ENCODE data around the gene SMO.

Gene SMO

DNA sequence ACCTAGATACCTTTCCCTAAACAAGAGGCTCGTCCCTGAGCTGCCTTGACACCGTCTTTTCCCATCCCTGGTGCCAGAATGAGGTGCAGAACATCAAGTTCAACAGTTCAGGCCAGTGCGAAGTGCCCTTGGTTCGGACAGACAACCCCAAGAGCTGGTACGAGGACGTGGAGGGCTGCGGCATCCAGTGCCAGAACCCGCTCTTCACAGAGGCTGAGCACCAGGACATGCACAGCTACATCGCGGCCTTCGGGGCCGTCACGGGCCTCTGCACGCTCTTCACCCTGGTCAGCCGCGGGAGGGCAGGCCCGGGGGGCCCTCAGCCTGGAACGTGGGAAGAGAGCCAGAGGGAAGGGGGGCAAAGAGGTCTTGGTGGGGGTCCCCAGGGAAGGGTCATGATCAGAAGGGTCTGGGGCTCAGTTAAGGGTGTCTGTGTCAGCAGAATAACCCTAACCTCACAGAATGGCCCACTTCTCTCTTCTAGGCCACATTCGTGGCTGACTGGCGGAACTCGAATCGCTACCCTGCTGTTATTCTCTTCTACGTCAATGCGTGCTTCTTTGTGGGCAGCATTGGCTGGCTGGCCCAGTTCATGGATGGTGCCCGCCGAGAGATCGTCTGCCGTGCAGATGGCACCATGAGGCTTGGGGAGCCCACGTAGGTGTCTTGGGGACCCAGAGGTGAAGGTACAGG is 16.8 kb downstream of the SMO start:
- Histone ChIP-seq H3K79me2 (ENCODE audit: insufficient read depth, low read depth) (no peaks in the 10 kb centered on the region), H3K9ac (no peak overlapping the region), H3K4me2 (no peak overlapping the region), H3K4me3 (IDR thresholded peaks at IDR 0.05; ENCODE audit: insufficient read depth, low read depth, low read length) (no peak overlapping the region), H2AFZ (ENCODE audit: low read depth) (no peak overlapping the region), H4K20me1 (ENCODE audit: insufficient read depth) (no peaks in the 10 kb centered on the region), H3K27me3 (ENCODE audit: insufficient read depth, low read depth) (peaks cover 4% of the 10 kb centered on the region; the same call in 1 of the 2 replicates), H3K4me1 (ENCODE audit: low read depth, poor library complexity, severe bottlenecking) (no peaks in the 10 kb centered on the region), H3K36me3 (ENCODE audit: insufficient read depth) (no peaks in the 10 kb centered on the region), H3K27ac (no peak overlapping the region)
- TF ChIP-seq, protein P1, sequence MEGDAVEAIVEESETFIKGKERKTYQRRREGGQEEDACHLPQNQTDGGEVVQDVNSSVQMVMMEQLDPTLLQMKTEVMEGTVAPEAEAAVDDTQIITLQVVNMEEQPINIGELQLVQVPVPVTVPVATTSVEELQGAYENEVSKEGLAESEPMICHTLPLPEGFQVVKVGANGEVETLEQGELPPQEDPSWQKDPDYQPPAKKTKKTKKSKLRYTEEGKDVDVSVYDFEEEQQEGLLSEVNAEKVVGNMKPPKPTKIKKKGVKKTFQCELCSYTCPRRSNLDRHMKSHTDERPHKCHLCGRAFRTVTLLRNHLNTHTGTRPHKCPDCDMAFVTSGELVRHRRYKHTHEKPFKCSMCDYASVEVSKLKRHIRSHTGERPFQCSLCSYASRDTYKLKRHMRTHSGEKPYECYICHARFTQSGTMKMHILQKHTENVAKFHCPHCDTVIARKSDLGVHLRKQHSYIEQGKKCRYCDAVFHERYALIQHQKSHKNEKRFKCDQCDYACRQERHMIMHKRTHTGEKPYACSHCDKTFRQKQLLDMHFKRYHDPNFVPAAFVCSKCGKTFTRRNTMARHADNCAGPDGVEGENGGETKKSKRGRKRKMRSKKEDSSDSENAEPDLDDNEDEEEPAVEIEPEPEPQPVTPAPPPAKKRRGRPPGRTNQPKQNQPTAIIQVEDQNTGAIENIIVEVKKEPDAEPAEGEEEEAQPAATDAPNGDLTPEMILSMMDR (conservative IDR thresholded peaks at IDR 0.05; ENCODE audit: low read depth, low read length): no peak

DNA sequence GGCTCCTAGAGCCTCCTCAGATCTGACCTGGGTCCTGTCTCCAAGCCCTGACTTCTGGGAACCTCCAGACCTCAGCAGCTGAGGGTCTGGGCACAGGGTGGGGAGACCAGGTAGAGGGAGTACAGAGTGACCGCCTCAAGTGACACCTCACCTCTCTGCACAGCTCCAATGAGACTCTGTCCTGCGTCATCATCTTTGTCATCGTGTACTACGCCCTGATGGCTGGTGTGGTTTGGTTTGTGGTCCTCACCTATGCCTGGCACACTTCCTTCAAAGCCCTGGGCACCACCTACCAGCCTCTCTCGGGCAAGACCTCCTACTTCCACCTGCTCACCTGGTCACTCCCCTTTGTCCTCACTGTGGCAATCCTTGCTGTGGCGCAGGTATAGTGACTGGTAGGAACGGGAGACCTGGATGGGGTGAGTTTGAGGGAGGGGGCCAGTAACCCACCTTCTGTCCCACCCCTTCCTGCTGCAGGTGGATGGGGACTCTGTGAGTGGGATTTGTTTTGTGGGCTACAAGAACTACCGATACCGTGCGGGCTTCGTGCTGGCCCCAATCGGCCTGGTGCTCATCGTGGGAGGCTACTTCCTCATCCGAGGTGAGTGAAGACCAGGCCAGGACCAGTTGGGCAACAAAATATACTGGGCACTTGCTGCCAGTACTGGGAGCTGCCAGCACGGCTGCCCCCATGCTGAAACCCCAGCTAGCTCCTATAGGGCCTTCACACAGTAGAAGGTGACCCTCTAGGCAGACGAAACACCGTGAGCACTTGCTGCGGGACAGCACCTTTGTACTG is 17.8 kb downstream of the SMO start:
- H2AFZ ChIP-seq (ENCODE audit: low read depth): no peak overlapping the region
- no peak overlapping the region for H3K27ac ChIP-seq
- no peak overlapping the region for H3K4me2 ChIP-seq
- H3K4me3 ChIP-seq (IDR thresholded peaks at IDR 0.05; ENCODE audit: insufficient read depth, low read depth, low read length): no peak overlapping the region
- H4K20me1 ChIP-seq (ENCODE audit: insufficient read depth): no peaks in the 10 kb centered on the region
- TF ChIP-seq, protein P1 (conservative IDR thresholded peaks at IDR 0.05; ENCODE audit: low read depth, low read length): no peak
- no peak overlapping the region for H3K9ac ChIP-seq
- peaks cover 5% of the 10 kb centered on the region; the same call in 1 of the 2 replicates for H3K27me3 ChIP-seq (ENCODE audit: insufficient read depth, low read depth)
- no peaks in the 10 kb centered on the region for H3K79me2 ChIP-seq (ENCODE audit: insufficient read depth, low read depth)
- no peaks in the 10 kb centered on the region for H3K36me3 ChIP-seq (ENCODE audit: insufficient read depth)
- no peaks in the 10 kb centered on the region for H3K4me1 ChIP-seq (ENCODE audit: low read depth, poor library complexity, severe bottlenecking)

DNA sequence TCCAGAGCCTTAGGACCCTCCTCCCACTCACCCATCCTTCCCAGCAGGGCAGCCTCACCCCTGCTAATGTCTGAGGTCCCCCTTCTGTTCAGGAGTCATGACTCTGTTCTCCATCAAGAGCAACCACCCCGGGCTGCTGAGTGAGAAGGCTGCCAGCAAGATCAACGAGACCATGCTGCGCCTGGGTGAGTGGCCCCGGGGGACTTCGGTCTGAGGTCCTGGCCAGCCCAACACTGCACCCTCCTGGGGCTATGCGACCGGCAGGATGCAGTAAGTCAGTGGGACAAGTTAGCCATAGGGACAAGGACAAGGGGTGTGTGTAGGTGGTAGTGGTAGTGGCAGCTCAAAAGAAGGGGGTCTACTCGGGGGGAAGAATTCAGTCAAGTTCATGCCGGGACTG is 20.2 kb downstream of the SMO start:
- H3K4me1 ChIP-seq (ENCODE audit: low read depth, poor library complexity, severe bottlenecking): no peaks in the 10 kb centered on the region
- no peak overlapping the region for H2AFZ ChIP-seq (ENCODE audit: low read depth)
- H3K4me3 ChIP-seq (IDR thresholded peaks at IDR 0.05; ENCODE audit: insufficient read depth, low read depth, low read length): no peak overlapping the region
- H3K9ac ChIP-seq: no peak overlapping the region
- H3K27me3 ChIP-seq (ENCODE audit: insufficient read depth, low read depth): peaks cover 5% of the 10 kb centered on the region; the same call in 1 of the 2 replicates
- H3K36me3 ChIP-seq (ENCODE audit: insufficient read depth): no peaks in the 10 kb centered on the region
- TF ChIP-seq, protein P1 (conservative IDR thresholded peaks at IDR 0.05; ENCODE audit: low read depth, low read length): no peak
- no peaks in the 10 kb centered on the region for H3K79me2 ChIP-seq (ENCODE audit: insufficient read depth, low read depth)
- no peak overlapping the region for H3K4me2 ChIP-seq
- no peaks in the 10 kb centered on the region for H4K20me1 ChIP-seq (ENCODE audit: insufficient read depth)
- no peak overlapping the region for H3K27ac ChIP-seq

DNA sequence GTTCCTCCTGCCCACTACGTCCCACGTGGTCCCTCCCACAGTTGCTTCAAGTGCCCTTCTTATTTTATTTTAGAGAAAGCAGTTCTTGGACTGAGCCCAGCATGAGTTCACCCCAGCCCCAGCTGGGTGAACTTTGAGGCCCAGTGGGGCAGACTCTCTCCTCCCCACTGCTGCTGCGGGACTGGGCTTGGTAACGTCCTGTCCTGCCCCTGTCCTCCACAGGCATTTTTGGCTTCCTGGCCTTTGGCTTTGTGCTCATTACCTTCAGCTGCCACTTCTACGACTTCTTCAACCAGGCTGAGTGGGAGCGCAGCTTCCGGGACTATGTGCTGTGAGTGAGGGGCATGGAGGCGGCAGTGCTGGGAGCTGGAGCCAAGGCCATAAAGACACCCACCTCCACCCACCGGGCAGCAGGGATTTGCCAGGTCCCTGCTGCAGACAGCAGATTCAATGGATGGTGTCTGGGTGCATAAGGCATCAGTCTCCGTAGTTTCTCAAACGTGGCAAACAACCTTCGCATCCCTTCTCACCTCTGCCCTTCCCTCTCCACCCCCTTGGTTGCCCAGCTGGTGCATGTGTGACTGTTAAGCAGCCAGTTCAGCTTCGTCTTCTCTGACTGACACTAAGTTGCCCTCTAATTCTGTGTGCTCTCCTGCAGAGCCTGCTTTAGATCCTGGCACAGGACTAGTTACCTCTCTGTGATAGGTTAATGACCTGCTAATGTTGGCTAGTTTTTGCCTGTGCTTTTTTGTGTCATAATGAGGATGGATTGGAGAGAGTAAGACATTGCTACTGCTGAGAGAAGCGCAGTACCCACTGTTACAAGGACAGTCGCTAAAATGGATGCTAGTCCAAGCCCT is 20.9 kb downstream of the SMO start:
- no peak overlapping the region for H3K9ac ChIP-seq
- TF ChIP-seq, protein P1 (conservative IDR thresholded peaks at IDR 0.05; ENCODE audit: low read depth, low read length): no peak
- H3K36me3 ChIP-seq (ENCODE audit: insufficient read depth): no peaks in the 10 kb centered on the region
- no peak overlapping the region for H3K4me3 ChIP-seq (IDR thresholded peaks at IDR 0.05; ENCODE audit: insufficient read depth, low read depth, low read length)
- H2AFZ ChIP-seq (ENCODE audit: low read depth): no peak overlapping the region
- H3K4me2 ChIP-seq: no peak overlapping the region
- H3K79me2 ChIP-seq (ENCODE audit: insufficient read depth, low read depth): no peaks in the 10 kb centered on the region
- H3K4me1 ChIP-seq (ENCODE audit: low read depth, poor library complexity, severe bottlenecking): no peaks in the 10 kb centered on the region
- no peak overlapping the region for H3K27ac ChIP-seq
- peaks cover 5% of the 10 kb centered on the region; the same call in 1 of the 2 replicates for H3K27me3 ChIP-seq (ENCODE audit: insufficient read depth, low read depth)
- no peaks in the 10 kb centered on the region for H4K20me1 ChIP-seq (ENCODE audit: insufficient read depth)

All from KMS-11 (cell line).